Measurements from ENCODE around the gene SLC38A7. TPM values are rescaled to one million over a fixed set of nuclear protein-coding genes. Genes with fewer than 3 reads are reported as not detected.

The SLC38A7 gene
- total and polyA plus RNA-seq, 2 donors (not counting 3 experiments of a cell fraction or from before 2014, with no cell fraction given) = 33.2 to 44.4 TPM

- Histone ChIP-seq H3K4me2 (ENCODE audit: insufficient read depth, low read length) (peak overlapping the region; percentile 90), H3K4me1 (ENCODE audit: control insufficient read depth, extremely low read depth, insufficient read depth, low read length) (peaks cover 10% of the 10 kb centered on the region), H3K9ac (replicated peaks; ENCODE audit: extremely low read depth, insufficient read depth, low read length) (peak overlapping the region; percentile 90), H3K79me2 (ENCODE audit: control insufficient read depth, insufficient read depth, low read length) (peaks cover 13% of the 10 kb centered on the region), H3K27ac (ENCODE audit: insufficient read depth, low read depth, low read length) (peak overlapping the region; percentile 58), H3K9me1 (replicated peaks; ENCODE audit: control insufficient read depth, extremely low read depth, insufficient read depth, low read length) (no peaks in the 10 kb centered on the region), H4K20me1 (replicated peaks; ENCODE audit: control insufficient read depth, extremely low read depth, insufficient read depth, low read length) (no peaks in the 10 kb centered on the region), H3K36me3 (ENCODE audit: control insufficient read depth in 2 of 2, extremely low read depth in 1 of 2, insufficient read depth in 2 of 2, low read length in 2 of 2) (peaks cover 2 to 5% of the 10 kb centered on the region in 2 experiments), H3K4me3 (replicated peaks in 1 of 3; ENCODE audit: insufficient read depth in 1 of 3, low read depth in 1 of 3, low read length in 3 of 3) (peak overlapping the region; percentile 62 to 95 (median 76)), H3K27me3 (ENCODE audit: control insufficient read depth in 2 of 2, insufficient read depth in 2 of 2, low read length in 2 of 2) (no peaks in the 10 kb centered on the region), H3K9me3 (replicated peaks; ENCODE audit: control insufficient read depth, insufficient read depth, low read length) (no peaks in the 10 kb centered on the region), H2AFZ (ENCODE audit: low read depth, low read length) (peak overlapping the region; percentile 91)
- intact Hi-C loops (cut with micrococcal nuclease) (loop anchor here (1.0 to 2.0 kb wide), 3 partner anchors 50 to 72 kb away; partner anchors contain the start of gene GOT2), dilution Hi-C loops (cut with MboI; ENCODE audit: extremely low pct_ligation_motif_present, low sequenced_read_pairs) (no loop called here)
- no peak for TF ChIP-seq CTCF (IDR thresholded peaks at IDR 0.05; ENCODE audit: extremely low read depth in 1 of 2, insufficient read depth in 1 of 2, low read depth in 1 of 2, low read length in 2 of 2)
- no peak for TF ChIP-seq MYC (IDR thresholded peaks at IDR 0.05; ENCODE audit: low read depth, low read length)
- TF ChIP-seq GATA2 (IDR thresholded peaks at IDR 0.05; ENCODE audit: insufficient read depth, insufficient read length, low read depth, low read length) = no peak
- no peak for TF ChIP-seq POLR2A (IDR thresholded peaks at IDR 0.05; ENCODE audit: low read depth, low read length)
- no peak for TF ChIP-seq JUN (IDR thresholded peaks at IDR 0.05; ENCODE audit: borderline replicate concordance, insufficient read depth, insufficient read length, low read depth)
- TF ChIP-seq EZH2 (IDR thresholded peaks at IDR 0.05; ENCODE audit: borderline replicate concordance, low read depth, low read length, severe bottlenecking) = no peak
- no peak for TF ChIP-seq MAX (IDR thresholded peaks at IDR 0.05; ENCODE audit: insufficient read depth, insufficient read length)
- no peak for TF ChIP-seq FOS (IDR thresholded peaks at IDR 0.05; ENCODE audit: borderline replicate concordance, insufficient read depth, low read length)
- no peak for TF ChIP-seq POLR2AphosphoS5 (IDR thresholded peaks at IDR 0.05; ENCODE audit: insufficient read depth, low read depth, low read length)
- POLR2A ChIA-PET = no interaction called here
- CTCF ChIA-PET = interaction anchor here (0.7 to 3.1 kb wide), 7 partner anchors 13 to 197 kb away, joined by 3 to 44 read pairs (median 3); no protein-coding TSS in a partner anchor
- DNase-seq (ENCODE audit: low read depth, low spot score) = peak; percentile 30
- peak; percentile 65 for FAIRE-seq
- BruUV-seq (replicated peaks) = no TSS peak
Measured at GRCh38 chr16:58684001-58684353, 593 bp downstream of the SLC38A7 start.

All from endothelial cell of umbilical vein (primary cell).